Left lobe of liver (tissue), 2 donors: ENCODE results near the gene MAMLD1. TPM values are rescaled to one million over a fixed set of nuclear protein-coding genes. Genes with fewer than 3 reads are reported as not detected.
A peak's percentile ranks its signal among the peaks of the same experiment; 100 is the strongest.

Experiments used
- ATAC-seq: fragments of 200-7000 bp; cut with Tn5 transposase; one replicate; pipeline ENCODE4 v1.9.1; 2020; ENCODE audit warnings: mild to moderate bottlenecking, moderate library complexity
- DNase-seq: peaks from one replicate; pipeline ENCODE4 v3.0.0-alpha.2; 2020; ENCODE audit warnings: low spot score
- total RNA-seq: library from RNA; stranded (reverse); gene quantifications from one replicate; pipeline ENCODE4 v1.2.1, GENCODE V29; 2021
- donor health status: DM: no; HTN: no; CAD: no; lungs with moderate emphysema.
- donor health status: DM: no; HTN: yes; CAD: no.

MAMLD1 gene
- total RNA-seq, 1 donor from 2014 or later = 3.1 TPM

GRCh38 chrX:150487369-150488094, 124.4 kb downstream of the MAMLD1 start:
- no peak for DNase-seq
- peak; percentile 60 for ATAC-seq

- DNase-seq (no peak), ATAC-seq (no peak)
Measured at GRCh38 chrX:150489359-150490015, 126.4 kb downstream of the MAMLD1 start.

- ATAC-seq (no peak), DNase-seq (no peak)
Measured at GRCh38 chrX:150495496-150495895, 132.4 kb downstream of the MAMLD1 start.

- ATAC-seq (no peak), DNase-seq (no peak)
Measured at GRCh38 chrX:150499240-150499639, 136.1 kb downstream of the MAMLD1 start.

GRCh38 chrX:150502091-150502490, 139.0 kb downstream of the MAMLD1 start:
- ATAC-seq = no peak

GRCh38 chrX:150502979-150503897, 140.1 kb downstream of the MAMLD1 start:
- DNase-seq = no peak
- ATAC-seq = no peak

More at GRCh38 chrX:150502091-150502490, 139.0 kb downstream of the MAMLD1 start:
- DNase-seq = no peak

GRCh38 chrX:150503898-150504219, 140.7 kb downstream of the MAMLD1 start:
- ATAC-seq = no peak
- DNase-seq = no peak

- no peak for ATAC-seq
- no peak for DNase-seq
Measured at GRCh38 chrX:150504397-150505182, 141.5 kb downstream of the MAMLD1 start.

GRCh38 chrX:150506020-150506419, 142.9 kb downstream of the MAMLD1 start:
- no peak for ATAC-seq
- DNase-seq = no peak

- ATAC-seq (no peak), DNase-seq (no peak)
Measured at GRCh38 chrX:150506486-150506885, 143.4 kb downstream of the MAMLD1 start.

GRCh38 chrX:150507251-150507856, 144.2 kb downstream of the MAMLD1 start:
- peak; percentile 54 for DNase-seq
- peak; percentile 49 for ATAC-seq

GRCh38 chrX:150508018-150508417, 144.9 kb downstream of the MAMLD1 start:
- no peak for DNase-seq
- ATAC-seq = peak; percentile 17

- ATAC-seq = peak; percentile 76
- DNase-seq = peak; percentile 83
Measured at GRCh38 chrX:150508451-150509367, 145.6 kb downstream of the MAMLD1 start.

GRCh38 chrX:150509703-150510102, 146.6 kb downstream of the MAMLD1 start:
- DNase-seq (peak; percentile 54), ATAC-seq (peak; percentile 45)

GRCh38 chrX:150512461-150512901, 149.4 kb downstream of the MAMLD1 start:
- DNase-seq = no peak

GRCh38 chrX:150513544-150513943, 150.4 kb downstream of the MAMLD1 start:
- no peak for DNase-seq
- ATAC-seq = no peak

More at GRCh38 chrX:150512461-150512901, 149.4 kb downstream of the MAMLD1 start:
- ATAC-seq = no peak

GRCh38 chrX:150514462-150514861, 151.3 kb downstream of the MAMLD1 start:
- no peak for ATAC-seq

GRCh38 chrX:150515801-150516200, 152.7 kb downstream of the MAMLD1 start:
- DNase-seq (no peak), ATAC-seq (no peak)

More at GRCh38 chrX:150514462-150514861, 151.3 kb downstream of the MAMLD1 start:
- DNase-seq = no peak
